GM18511 (cell line): ENCODE data around the gene ANO3.

Experiments
- ATAC-seq: cut with Tn5 transposase; IDR thresholded peaks from one replicate; pipeline ENCODE4 v1.9.1; 2021; ENCODE audit warnings: mild to moderate bottlenecking, moderate library complexity; ENCODE audit not compliant: unreplicated experiment

The ANO3 gene

DNA sequence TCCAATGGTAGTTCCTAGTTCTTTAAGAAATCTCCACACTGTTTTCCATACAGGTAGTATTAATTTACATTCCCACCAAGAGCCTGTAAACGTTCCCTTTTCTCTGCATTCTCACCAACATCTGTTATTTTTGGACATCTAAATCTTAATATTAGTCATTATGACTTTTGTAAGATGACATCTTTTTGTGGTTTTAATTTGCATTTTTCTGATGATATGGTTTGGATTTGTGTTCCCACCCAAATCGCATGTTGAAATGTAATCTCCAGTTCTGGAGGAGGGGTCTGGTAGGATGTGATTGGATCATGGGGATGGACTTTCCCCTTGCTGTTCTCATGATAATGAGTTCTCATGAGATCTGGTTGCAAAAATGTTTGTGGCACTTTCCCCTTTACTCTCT, 151.2 kb downstream of the ANO3 start:
- ATAC-seq, result no peak

DNA sequence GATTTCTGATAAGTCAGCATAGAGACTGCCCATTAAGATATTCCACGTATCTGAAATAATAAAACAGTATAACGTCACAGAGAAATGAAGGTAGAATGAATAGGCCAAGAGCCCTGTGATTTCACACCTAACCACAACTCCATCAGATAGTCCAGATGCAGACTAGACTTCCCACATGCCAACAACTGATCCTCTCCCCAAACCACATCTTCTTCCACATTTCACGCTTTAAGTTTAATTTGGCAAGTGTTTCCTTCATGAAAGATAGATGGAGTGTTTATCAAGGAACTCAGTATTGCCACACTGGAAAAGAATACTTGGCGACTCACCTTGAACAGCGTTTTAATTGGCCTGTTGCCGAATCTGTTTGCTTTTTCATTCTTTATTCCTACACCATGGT, 158.6 kb downstream of the ANO3 start:
- ATAC-seq, result no peak

GRCh38 chr11:26493616-26494015, 161.7 kb downstream of the ANO3 start:
- ATAC-seq, result no peak

DNA sequence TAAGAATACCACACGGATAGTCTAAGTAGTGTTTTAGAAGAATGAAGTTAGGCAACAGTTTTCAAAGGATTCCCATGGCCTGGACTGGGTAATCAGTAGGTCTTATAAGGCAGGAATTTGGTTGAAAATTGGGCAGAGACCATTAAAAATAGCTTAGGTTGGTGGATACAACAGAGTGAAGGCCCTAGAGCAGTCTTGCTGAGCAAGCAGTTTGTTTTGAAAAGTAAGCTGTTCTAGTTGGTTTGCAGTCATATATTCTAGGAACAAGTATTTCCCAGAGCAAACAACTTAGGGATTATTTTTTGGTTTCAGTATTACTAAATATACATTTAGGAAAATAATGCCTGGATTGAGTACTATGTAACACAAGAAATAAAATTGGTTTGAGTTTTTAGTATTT, 175.3 kb downstream of the ANO3 start:
- no peak for ATAC-seq

GRCh38 chr11:26510164-26510563, 178.2 kb downstream of the ANO3 start:
- no peak for ATAC-seq

DNA sequence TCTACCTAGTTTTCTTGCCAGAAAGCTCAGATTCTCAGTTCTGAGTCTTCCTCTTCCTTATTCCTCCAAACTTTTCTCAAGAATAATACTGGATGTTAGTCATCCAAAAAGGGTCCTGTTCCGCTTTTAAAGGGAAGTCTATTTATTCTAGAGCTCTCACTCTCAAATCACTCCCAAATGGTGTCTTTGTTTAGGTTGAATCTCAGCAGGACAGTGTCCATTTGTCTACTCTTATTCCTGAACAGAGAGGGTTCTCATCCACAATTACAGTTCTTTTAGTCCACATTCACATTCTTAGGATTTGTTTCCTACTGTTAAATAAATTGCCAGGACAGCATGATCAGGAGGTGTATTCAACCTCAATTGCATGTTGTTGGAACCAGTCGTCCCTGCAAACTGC, 178.8 kb downstream of the ANO3 start:
- no peak for ATAC-seq

DNA sequence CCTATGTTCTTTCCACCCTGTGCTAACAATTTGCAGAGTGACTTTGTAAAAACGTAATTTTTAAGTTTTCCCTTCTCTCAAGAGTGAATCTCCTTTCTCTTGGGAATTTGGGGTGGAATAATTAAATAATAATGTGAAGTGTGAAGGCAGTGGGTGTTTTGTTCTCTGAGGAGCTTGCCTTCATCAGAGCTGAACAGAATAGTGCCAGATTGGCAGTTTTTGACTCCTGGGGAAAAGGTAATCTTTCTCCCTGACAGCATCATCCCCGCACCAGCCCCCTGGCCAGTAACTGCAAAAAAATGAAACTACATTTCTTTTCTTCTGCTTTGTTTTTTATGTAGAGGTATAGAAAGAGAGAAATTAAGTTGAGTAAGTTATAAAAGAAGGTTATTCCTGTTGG, 180.3 kb downstream of the ANO3 start:
- ATAC-seq, result no peak

GRCh38 chr11:26519469-26519868, 187.5 kb downstream of the ANO3 start:
- no peak for ATAC-seq

GRCh38 chr11:26522912-26523610, 191.1 kb downstream of the ANO3 start:
- ATAC-seq, result no peak

GRCh38 chr11:26527685-26528084, 195.8 kb downstream of the ANO3 start:
- ATAC-seq, result no peak

DNA sequence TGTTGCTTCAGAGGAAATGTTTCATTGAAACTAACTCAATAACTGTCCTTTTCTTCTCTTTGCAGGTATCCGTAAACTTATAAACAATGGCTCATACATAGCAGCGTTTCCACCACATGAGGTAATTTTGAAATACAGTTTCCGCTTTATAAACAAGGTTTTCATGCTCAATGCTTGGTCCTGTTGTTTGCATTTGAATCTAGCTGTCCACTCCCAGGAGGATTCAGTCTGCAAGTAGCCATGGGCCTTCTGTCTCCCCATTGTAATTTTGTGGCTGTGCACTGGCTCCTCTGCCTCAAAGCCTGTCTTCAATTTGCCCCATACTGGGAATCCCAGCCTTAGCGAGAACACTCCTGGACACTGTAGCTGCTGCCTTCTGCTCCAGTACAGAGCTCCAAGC, 205.4 kb downstream of the ANO3 start:
- ATAC-seq, result no peak

GRCh38 chr11:26539517-26539916, 207.6 kb downstream of the ANO3 start:
- ATAC-seq, result no peak

GRCh38 chr11:26541870-26542269, 209.9 kb downstream of the ANO3 start:
- no peak for ATAC-seq

DNA sequence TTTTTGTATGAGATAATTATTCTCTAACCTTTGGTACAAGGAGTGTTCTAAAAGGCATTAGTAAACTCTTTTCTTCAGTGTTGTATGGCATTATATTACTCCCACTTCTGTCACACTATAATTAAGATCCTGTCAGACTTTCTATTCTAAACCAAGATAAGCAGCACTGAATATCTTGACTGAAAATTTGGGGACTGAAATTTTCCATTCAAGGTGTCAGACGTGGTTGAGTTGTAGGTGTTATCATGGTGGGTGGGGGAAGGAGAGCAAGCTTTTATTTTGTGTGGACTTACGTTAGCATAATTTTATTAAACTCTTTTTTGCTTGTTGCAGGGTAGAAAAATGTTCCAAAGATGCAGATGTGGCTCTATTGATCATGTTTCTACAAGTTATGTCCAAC, 217.2 kb downstream of the ANO3 start:
- ATAC-seq, result no peak

GRCh38 chr11:26550022-26550421, 218.1 kb downstream of the ANO3 start:
- no peak for ATAC-seq

GRCh38 chr11:26551186-26551801, 219.4 kb downstream of the ANO3 start:
- ATAC-seq, result no peak

GRCh38 chr11:26553182-26553581, 221.3 kb downstream of the ANO3 start:
- ATAC-seq, result no peak

GRCh38 chr11:26554455-26554854, 222.5 kb downstream of the ANO3 start:
- no peak for ATAC-seq

GRCh38 chr11:26556582-26556981, 224.7 kb downstream of the ANO3 start:
- no peak for ATAC-seq

DNA sequence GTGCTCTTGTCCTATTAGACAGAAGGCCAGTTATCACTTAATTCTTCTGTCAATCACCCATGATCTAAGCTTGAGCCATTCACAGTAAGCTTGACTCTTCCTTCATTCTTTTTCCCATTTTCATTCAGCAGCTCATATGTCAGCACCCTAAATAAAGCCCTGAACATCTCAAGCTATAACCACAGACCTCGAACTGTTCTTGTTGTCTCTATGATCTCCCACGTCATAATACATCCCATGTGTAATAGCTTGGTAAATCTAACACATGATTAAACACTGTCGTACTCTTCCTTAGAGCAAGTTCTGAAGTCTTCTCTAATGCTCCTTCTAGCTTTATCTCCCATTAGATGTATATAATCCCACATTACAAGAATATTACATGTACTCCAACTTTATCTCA, 225.7 kb downstream of the ANO3 start:
- ATAC-seq, result no peak

DNA sequence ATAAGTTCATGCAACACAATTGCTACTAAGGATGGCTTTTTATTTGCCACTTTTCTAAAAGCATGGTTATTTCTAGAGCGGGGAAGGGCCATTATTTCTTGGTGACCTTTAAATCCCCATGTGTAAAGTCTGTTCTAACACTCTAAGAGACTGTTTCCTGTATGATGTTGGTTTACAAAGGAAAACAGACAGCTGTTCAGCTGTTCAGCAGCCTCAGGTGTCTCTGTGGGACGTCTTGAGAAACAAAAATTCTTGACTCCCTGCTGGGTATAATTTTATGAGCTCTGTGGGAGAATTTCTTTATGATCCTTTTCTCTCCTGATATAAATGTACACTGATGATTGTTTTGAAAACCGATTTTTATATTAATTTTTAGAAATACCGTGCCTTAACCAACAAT, 226.3 kb downstream of the ANO3 start:
- ATAC-seq, result no peak

DNA sequence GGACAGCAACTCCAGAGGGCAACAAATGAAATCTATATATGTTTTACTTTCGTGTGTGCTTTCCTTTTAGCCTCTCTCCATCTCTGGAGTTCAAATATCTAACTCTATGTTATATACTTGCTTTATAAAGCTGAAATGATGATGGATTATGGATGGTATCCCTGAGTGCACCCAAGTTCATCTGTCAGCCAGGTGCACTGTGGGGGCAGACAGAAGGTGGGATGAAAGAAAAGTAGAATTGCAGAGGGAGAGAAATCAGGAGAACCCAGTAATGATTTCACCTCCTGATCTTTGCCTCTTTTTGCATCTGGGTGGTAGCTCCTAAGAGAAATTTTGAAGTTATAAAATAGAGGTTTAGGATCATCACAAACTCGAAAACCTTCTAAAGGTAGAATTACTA, 237.7 kb downstream of the ANO3 start:
- ATAC-seq, result no peak
